H9 (cell line): Measurements from ENCODE around the gene ENHO. TPM values are rescaled to one million over a fixed set of nuclear protein-coding genes. Genes with fewer than 3 reads are reported as not detected.

Source experiments
- DNase-seq: peaks from one replicate; pipeline ENCODE4 v3.0.0-alpha.2; 2017
- H2AFZ ChIP-seq: one replicate; pipeline ENCODE4 v1.6.1; 2013; ENCODE audit warnings: mild to moderate bottlenecking, low read length, control low read depth, moderate library complexity
- H2AK5ac ChIP-seq: 2 replicates; pipeline ENCODE4 v1.6.1; 2013; ENCODE audit warnings: low read length, control low read depth, mixed read lengths; ENCODE audit not compliant: insufficient read length
- H2BK120ac ChIP-seq: one replicate; pipeline ENCODE4 v1.6.1; 2013; ENCODE audit warnings: low read depth, mild to moderate bottlenecking, low read length, control low read depth, inconsistent platforms; ENCODE audit not compliant: poor library complexity, severe bottlenecking
- H2BK12ac ChIP-seq: 2 replicates; pipeline ENCODE4 v1.6.1; 2013; ENCODE audit warnings: low read length, control low read depth, mixed read lengths, low read depth; ENCODE audit not compliant: insufficient read length
- H2BK15ac ChIP-seq: 2 replicates; pipeline ENCODE4 v1.6.1; 2013; ENCODE audit warnings: low read depth, low read length, control low read depth
- H2BK20ac ChIP-seq: one replicate; pipeline ENCODE4 v1.6.1; 2013; ENCODE audit warnings: low read depth, mild to moderate bottlenecking, low read length, control low read depth, inconsistent platforms; ENCODE audit not compliant: poor library complexity, severe bottlenecking
- H2BK5ac ChIP-seq: 2 replicates; pipeline ENCODE4 v1.6.1; 2013; ENCODE audit warnings: low read length, control low read depth, mixed read lengths; ENCODE audit not compliant: insufficient read length
- H3K14ac ChIP-seq: 2 replicates; pipeline ENCODE4 v1.6.1; 2013; ENCODE audit warnings: low read length, control low read depth; ENCODE audit not compliant: insufficient read depth
- H3K18ac ChIP-seq: 2 replicates; pipeline ENCODE4 v1.6.1; 2013; ENCODE audit warnings: low read depth, mild to moderate bottlenecking, mixed read lengths, low read length, control low read depth; ENCODE audit not compliant: insufficient read length
- H3K23ac ChIP-seq: 2 replicates; pipeline ENCODE4 v1.6.1; 2013; ENCODE audit warnings: low read length, control low read depth, mixed read lengths, low read depth; ENCODE audit not compliant: insufficient read length
- H3K23me2 ChIP-seq: 2 replicates; pipeline ENCODE4 v1.6.1; 2013; ENCODE audit warnings: low read depth, mild to moderate bottlenecking, mixed read lengths, low read length, control low read depth; ENCODE audit not compliant: insufficient read length, poor library complexity, severe bottlenecking
- H3K27ac ChIP-seq: 2 replicates; pipeline ENCODE4 v1.5.1; 2013; ENCODE audit warnings: low read length, control low read depth, mixed read lengths, low read depth; ENCODE audit not compliant: insufficient read length
- H3K27me3 ChIP-seq: 2 replicates; pipeline ENCODE4 v1.6.1; 2013; ENCODE audit warnings: low read length, control low read depth, inconsistent platforms; ENCODE audit not compliant: insufficient read depth
- H3K4ac ChIP-seq: 2 replicates; pipeline ENCODE4 v1.6.1; 2013; ENCODE audit warnings: low read depth, mild to moderate bottlenecking, control low read depth, inconsistent platforms, low read length, moderate library complexity
- H3K4me1 ChIP-seq: 2 replicates; pipeline ENCODE4 v1.6.1; 2013; ENCODE audit warnings: low read length, control low read depth, inconsistent platforms; ENCODE audit not compliant: insufficient read depth
- H3K4me2 ChIP-seq: 2 replicates; pipeline ENCODE4 v1.6.1; 2013; ENCODE audit warnings: low read length, control low read depth, mixed read lengths; ENCODE audit not compliant: insufficient read length, insufficient read depth
- H3K56ac ChIP-seq: 2 replicates; pipeline ENCODE4 v1.6.1; 2013; ENCODE audit warnings: low read depth, mild to moderate bottlenecking, mixed read lengths, low read length, control low read depth; ENCODE audit not compliant: insufficient read length
- H3K79me1 ChIP-seq: 2 replicates; pipeline ENCODE4 v1.6.1; 2013; ENCODE audit warnings: low read depth, mild to moderate bottlenecking, moderate library complexity, low read length, control low read depth, inconsistent platforms; ENCODE audit not compliant: insufficient read depth, poor library complexity, severe bottlenecking
- H3K79me2 ChIP-seq: 2 replicates; pipeline ENCODE4 v1.6.1; 2013; ENCODE audit warnings: low read length, control low read depth, inconsistent platforms; ENCODE audit not compliant: insufficient read depth
- H3K9ac ChIP-seq: 2 replicates; pipeline ENCODE4 v1.6.1; 2013; ENCODE audit warnings: low read length, control low read depth, mixed read lengths; ENCODE audit not compliant: insufficient read length; ENCODE audit errors: extremely low read depth
- H3K9me3 ChIP-seq: one replicate; pipeline ENCODE4 v1.6.1; 2013; ENCODE audit warnings: low read depth, low read length, inconsistent platforms; ENCODE audit not compliant: control insufficient read depth
- H3T11ph ChIP-seq: one replicate; pipeline ENCODE4 v1.6.1; 2013; ENCODE audit warnings: mild to moderate bottlenecking, low read length, control low read depth, inconsistent platforms
- H4K20me1 ChIP-seq: one replicate; pipeline ENCODE4 v1.6.1; 2013; ENCODE audit not compliant: control insufficient read depth, insufficient read length, insufficient read depth
- H4K5ac ChIP-seq: 2 replicates; pipeline ENCODE4 v1.6.1; 2013; ENCODE audit warnings: low read depth, mild to moderate bottlenecking, mixed read lengths, low read length, control low read depth; ENCODE audit not compliant: insufficient read length
- H4K8ac ChIP-seq: replicated peaks from 2 replicates; pipeline ENCODE4 v1.6.1; 2013; ENCODE audit warnings: low read length, control low read depth, mixed read lengths, low read depth; ENCODE audit not compliant: insufficient read length
- H4K91ac ChIP-seq: 2 replicates; pipeline ENCODE4 v1.6.1; 2013; ENCODE audit warnings: low read depth, mild to moderate bottlenecking, moderate library complexity, mixed read lengths, low read length, control low read depth; ENCODE audit not compliant: insufficient read length
- H3K27ac Mint-ChIP-seq, 3 experiments: 2 replicates in 2 of 3; 3 replicates in 1 of 3; pipeline ENCODE4 v1.8.0; 2020 to 2021; ENCODE audit warnings: mixed read lengths in 3 of 3, mild to moderate bottlenecking in 1 of 3, moderate library complexity in 1 of 3
- H3K27me3 Mint-ChIP-seq: 2 replicates; pipeline ENCODE4 v1.8.0; 2021; ENCODE audit warnings: low read depth, mild to moderate bottlenecking, moderate library complexity, mixed read lengths
- H3K36me3 Mint-ChIP-seq, 3 experiments: 2 replicates in 2 of 3; 3 replicates in 1 of 3; pipeline ENCODE4 v1.8.0; 2020 to 2021; ENCODE audit warnings: low read depth in 3 of 3, mixed read lengths in 3 of 3; ENCODE audit not compliant: insufficient read depth in 1 of 3
- H3K4me1 Mint-ChIP-seq, 2 experiments: 2 replicates each; pipeline ENCODE4 v1.8.0; 2020; ENCODE audit warnings: mixed read lengths in 2 of 2
- H3K4me3 Mint-ChIP-seq, 2 experiments: 2 replicates in 1 of 2; 3 replicates in 1 of 2; pipeline ENCODE4 v1.8.0; 2020 to 2021; ENCODE audit warnings: mild to moderate bottlenecking in 2 of 2, mixed read lengths in 2 of 2, moderate library complexity in 1 of 2
- H3K9me3 Mint-ChIP-seq, 2 experiments: 2 replicates in 1 of 2; 3 replicates in 1 of 2; pipeline ENCODE4 v1.8.0; 2020; ENCODE audit warnings: mild to moderate bottlenecking in 2 of 2, mixed read lengths in 2 of 2, moderate library complexity in 1 of 2
- CTCF ChIP-seq: fragments of 200-600 bp; sonication (generic); conservative IDR thresholded peaks from 3 replicates; pipeline ENCODE4 v1.8.0; 2021; ENCODE audit warnings: antibody characterized with exemption, mild to moderate bottlenecking
- WGBS: extraction: QIAGEN DNeasy Blood & Tissue Kit; methylation state at CpG from one replicate; pipeline ENCODE4 v1.1.7; 2013; ENCODE audit warnings: missing lambda C conversion rate, low lambda C conversion rate, mixed read lengths; ENCODE audit not compliant: insufficient read length; ENCODE audit errors: extremely low coverage; 5-methylcytosine and 5-hydroxymethylcytosine counted together
- total RNA-seq: library from RNA; stranded (reverse); gene quantifications from 2 replicates; pipeline ENCODE4 v1.2.1, GENCODE V29; 2021

Gene ENHO
- total RNA-seq, 1 experiment from 2014 or later: 14.5 TPM

GRCh38 chr9:34517185-34517584 is 5.6 kb downstream of the ENHO start:
- H3K27ac ChIP-seq: no peak overlapping the region
- H3K9ac ChIP-seq: no peak overlapping the region
- no peak overlapping the region for H2AFZ ChIP-seq
- H2BK20ac ChIP-seq: no peak overlapping the region
- no peak overlapping the region for H4K5ac ChIP-seq
- Mint-ChIP-seq H3K27me3 (peaks cover 20% of the 10 kb centered on the region), H3K9me3 (no peaks in the 10 kb centered on the region), H3K4me3 (no peak overlapping the region), H3K36me3 (no peaks in the 10 kb centered on the region), H3K27ac (peak overlapping the region in 1 of 3 experiments; percentile 50; a peak in 1 of 7 replicates), H3K4me1 (peaks cover 21 to 22% of the 10 kb centered on the region in 2 experiments)
- no peak overlapping the region for H2AK5ac ChIP-seq
- H3K4me1 ChIP-seq: peaks cover 15% of the 10 kb centered on the region; the same call in 1 of the 2 replicates
- H3K23ac ChIP-seq: no peak overlapping the region
- no peaks in the 10 kb centered on the region for H3K27me3 ChIP-seq
- peaks cover 4% of the 10 kb centered on the region for H4K20me1 ChIP-seq
- no peaks in the 10 kb centered on the region for H3K79me1 ChIP-seq
- H3K23me2 ChIP-seq: peaks cover under 1% of the 10 kb centered on the region
- no peak overlapping the region for H2BK120ac ChIP-seq
- no peak for DNase-seq
- no peak overlapping the region for H3K18ac ChIP-seq
- no peak overlapping the region for H4K91ac ChIP-seq
- H3K56ac ChIP-seq: no peak overlapping the region
- no peak overlapping the region for H3K4ac ChIP-seq
- no peak overlapping the region for H3K14ac ChIP-seq
- no peaks in the 10 kb centered on the region for H3K9me3 ChIP-seq
- whole genome bisulfite sequencing: no CpG with 5 or more reads among the region's 7 CpGs
- H2BK5ac ChIP-seq: no peak overlapping the region
- no peak overlapping the region for H4K8ac ChIP-seq
- TF ChIP-seq CTCF: no peak
- H3K79me2 ChIP-seq: no peaks in the 10 kb centered on the region
- H3K4me2 ChIP-seq: no peak overlapping the region
- H3T11ph ChIP-seq: no peak overlapping the region
- H2BK15ac ChIP-seq: no peak overlapping the region
- H2BK12ac ChIP-seq: no peak overlapping the region
